Activated effector memory CD4-positive, alpha-beta T cell treated with anti-CD3 and anti-CD28 coated beads, Interleukin-2, amount 50 U/mL, for 16 hours (primary cell): ENCODE data around the gene INSL4.
A peak's percentile ranks its signal among the peaks of the same experiment; 100 is the strongest.

Experiments used
- DNase-seq: peaks from one replicate; pipeline ENCODE4 v3.0.0-alpha.2; 2020

INSL4 gene

GRCh38 chr9:5231212-5231611, at the start of gene INSL4:
Gene INSL4 (plus strand): TSS chr9:5231419. CDS start chr9:5231524, 105 bp downstream.
- no peak for DNase-seq

- DNase-seq: no peak
Observed at GRCh38 chr9:5184776-5185175, 46.4 kb upstream of the INSL4 start.

- no peak for DNase-seq
Observed at GRCh38 chr9:5185220-5185840, 45.9 kb upstream of the INSL4 start, which contains the start of gene INSL6. Gene INSL6 (minus strand): TSS chr9:5185639. CDS start chr9:5185602, 37 bp downstream.

- peak; percentile 81 for DNase-seq
Observed at GRCh38 chr9:5186416-5187169, 44.6 kb upstream of the INSL4 start.

GRCh38 chr9:5188060-5188984, 42.9 kb upstream of the INSL4 start:
- no peak for DNase-seq

DNA sequence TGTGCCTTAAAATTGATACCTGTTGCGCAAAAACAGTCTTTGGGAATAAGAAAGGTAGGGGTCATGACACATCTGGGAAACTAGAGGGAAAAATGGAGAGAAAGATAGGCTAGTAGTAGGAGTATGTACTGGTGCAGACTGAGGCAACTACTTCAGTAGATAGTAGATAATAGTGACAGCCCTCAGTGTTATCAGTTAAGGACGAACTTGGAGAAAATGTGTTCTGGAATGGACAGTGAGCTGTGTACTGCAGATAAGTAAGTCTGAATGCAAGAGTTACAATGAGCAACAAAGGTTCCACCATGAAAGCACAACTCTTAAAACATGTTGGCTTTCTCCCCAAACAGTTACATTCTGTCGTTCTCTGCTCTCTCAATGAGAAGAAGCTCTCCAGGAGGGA, 39.2 kb upstream of the INSL4 start:
- DNase-seq: no peak

DNA sequence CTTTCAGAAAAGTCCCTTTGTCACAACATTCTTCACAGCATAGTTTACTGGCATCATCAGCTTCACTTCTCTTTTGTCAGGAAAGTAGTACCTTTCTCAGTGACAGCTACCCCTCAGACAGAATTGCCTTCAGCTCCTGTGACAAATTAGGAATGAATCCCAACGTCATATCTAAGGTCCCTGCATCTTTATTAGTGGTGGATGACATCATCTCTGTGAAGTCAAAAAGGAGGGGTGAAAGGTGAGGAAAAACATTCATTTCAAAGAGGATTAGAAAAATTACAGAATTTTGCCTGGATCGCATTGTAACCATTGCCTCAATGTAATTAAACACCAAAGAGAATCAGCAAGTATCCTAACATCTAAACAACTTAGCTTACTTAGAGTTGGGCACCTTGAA, 37.9 kb upstream of the INSL4 start:
- no peak for DNase-seq

- DNase-seq: no peak
Observed at GRCh38 chr9:5195463-5195862, 35.8 kb upstream of the INSL4 start.

- no peak for DNase-seq
Observed at GRCh38 chr9:5205071-5205470, 26.1 kb upstream of the INSL4 start.

DNA sequence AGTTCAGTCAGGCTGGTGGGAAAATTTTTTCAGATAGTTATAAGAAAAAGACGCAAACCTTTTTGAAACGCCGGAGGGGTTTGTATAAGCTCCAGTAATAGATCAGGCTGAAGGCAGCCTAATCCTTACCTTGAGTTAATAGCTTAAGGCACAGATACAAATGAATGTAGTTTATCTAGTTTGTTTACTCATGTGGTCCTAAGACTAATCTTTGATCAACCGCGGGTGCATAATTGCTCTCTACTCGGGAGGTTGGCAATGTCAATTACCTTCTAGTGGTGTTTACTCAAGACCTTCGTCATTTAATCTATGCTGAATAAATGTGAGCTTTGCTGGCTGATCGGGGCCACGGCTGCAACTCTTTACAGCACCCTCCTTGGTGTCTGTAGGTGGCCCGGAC, 665 bp upstream of the INSL4 start:
- DNase-seq: no peak

DNA sequence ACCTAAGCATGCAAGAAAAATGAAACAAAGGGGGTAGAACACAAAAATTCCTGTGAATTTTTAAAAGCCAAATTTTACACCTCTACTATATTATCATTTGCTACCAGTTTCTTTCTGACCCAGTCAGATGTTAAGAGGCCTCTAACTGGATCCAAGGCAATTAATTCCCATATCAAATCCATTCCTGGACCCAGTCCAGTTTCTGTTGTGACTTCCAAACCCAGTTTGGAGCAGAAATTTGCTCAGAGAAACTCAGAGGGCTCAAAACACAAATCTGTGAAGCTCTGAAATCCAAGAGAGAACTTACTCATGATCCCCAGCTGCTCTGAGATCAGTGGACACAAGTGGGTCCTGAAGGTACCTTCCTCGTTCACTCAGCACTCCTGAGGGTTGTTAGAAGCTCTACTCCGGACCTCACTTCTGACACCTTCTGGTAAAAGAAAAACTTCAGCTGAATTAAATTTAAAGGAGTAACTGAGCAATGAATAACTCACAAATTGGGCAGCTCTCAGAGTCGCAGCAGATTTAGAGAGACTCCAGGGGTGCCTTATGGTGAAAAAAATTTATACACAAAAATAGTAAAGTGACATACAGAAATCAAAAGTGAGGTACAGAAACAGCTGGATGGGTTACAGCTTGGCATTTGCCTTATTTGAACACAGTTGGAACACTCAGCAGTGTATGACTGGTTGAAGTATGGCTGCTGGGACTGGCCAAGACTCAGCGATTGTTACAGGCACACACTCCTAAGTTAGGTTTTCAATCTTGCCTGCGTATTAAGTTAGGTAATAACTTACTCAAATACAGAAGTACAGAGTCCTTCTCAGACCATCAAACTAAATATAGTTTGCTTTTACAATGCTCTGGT, 32.4 kb downstream of the INSL4 start:
- no peak for DNase-seq

GRCh38 chr9:5264219-5264595, 33.0 kb downstream of the INSL4 start:
- DNase-seq: no peak

DNA sequence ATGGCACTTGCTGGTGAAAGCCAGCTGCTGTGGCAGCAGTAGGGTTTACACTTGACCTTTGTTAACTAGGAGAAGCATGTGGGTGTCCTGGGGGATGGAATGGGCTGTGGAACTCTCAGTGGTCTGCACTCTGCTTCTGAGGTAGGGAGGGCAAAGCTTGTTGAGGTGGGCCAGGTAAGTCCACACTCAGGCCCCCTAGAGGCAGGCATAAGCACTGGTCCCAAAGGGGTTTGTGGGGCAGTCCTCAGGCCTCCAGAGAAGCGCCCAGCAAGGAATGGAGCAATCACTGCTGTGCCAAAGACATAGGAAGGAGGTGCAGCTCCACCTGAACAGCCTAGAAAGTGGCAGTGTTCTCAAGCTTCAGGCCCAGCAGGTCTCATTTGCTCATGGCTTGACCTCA, 34.7 kb downstream of the INSL4 start:
- no peak for DNase-seq

DNA sequence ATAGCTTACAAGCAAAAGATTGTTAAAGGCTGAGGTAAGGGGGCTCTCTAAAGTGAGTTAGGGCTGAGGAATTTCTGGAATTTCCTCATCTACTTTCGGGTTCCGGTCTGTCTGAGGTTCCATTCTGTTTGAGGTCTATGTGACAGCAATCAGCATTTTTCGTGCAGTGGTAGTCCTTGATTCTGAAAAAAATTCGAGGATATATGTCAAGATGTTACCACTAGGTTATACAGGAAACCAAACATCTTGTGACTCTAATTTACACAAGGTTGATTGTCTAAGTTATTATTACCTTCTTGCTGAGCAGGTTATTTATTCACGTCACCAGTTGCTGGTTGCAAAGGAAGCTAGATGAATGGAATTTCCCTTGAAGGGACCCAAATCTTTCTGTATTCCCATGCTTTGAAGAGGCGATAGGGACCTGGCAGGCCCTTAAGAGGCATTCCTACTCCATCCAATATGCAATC, 38.1 kb downstream of the INSL4 start:
- no peak for DNase-seq

- no peak for DNase-seq
Observed at GRCh38 chr9:5274770-5275169, 43.6 kb downstream of the INSL4 start.

DNA sequence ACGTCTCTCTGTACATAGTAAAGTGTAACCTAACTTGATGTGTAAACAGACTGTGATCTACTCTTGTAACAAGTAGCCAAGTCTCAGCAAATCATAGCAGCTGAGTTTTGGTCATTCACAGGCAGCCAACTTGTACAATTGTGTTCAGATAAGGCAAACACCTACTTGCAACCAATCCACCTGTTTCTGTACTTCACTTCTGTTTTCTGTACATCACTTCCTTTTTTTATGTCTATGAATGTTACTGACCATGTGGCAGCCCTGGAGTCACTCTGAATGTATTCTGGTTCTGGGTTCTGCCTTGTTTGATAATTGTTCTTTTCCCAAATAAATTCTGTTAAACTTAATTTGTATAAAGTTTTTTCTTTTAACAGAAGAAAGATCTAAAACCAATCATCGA, 47.3 kb downstream of the INSL4 start:
- DNase-seq: no peak
